Measurements from ENCODE around the gene GAS2L2.

GAS2L2 gene

GRCh38 chr17:35752945-35753764 lies at the start of gene GAS2L2:
Gene GAS2L2, minus strand, starts transcription at chr17:35753239. Its CDS starts 389 bp downstream, at chr17:35752850.
- no peak for DNase-seq

- DNase-seq, result no peak
Observed at GRCh38 chr17:35801583-35802224, 48.7 kb upstream of the GAS2L2 start.

GRCh38 chr17:35799942-35800341 lies 46.9 kb upstream of the GAS2L2 start:
- no peak for DNase-seq

- DNase-seq, result no peak
Observed at GRCh38 chr17:35797918-35798317, 44.9 kb upstream of the GAS2L2 start.

GRCh38 chr17:35797370-35797769 lies 44.3 kb upstream of the GAS2L2 start:
- no peak for DNase-seq

- DNase-seq, result no peak
Observed at GRCh38 chr17:35796942-35797341, 43.9 kb upstream of the GAS2L2 start.

- no peak for DNase-seq
Observed at GRCh38 chr17:35795871-35796265, 42.8 kb upstream of the GAS2L2 start.

GRCh38 chr17:35795007-35795870 lies 42.2 kb upstream of the GAS2L2 start, which contains the start of gene MMP28:
Gene MMP28, minus strand, starts transcription at chr17:35795641. Its CDS starts 264 bp downstream, at chr17:35795377.
- DNase-seq, result no peak

- DNase-seq, result no peak
Observed at GRCh38 chr17:35793257-35793656, 40.2 kb upstream of the GAS2L2 start.

GRCh38 chr17:35791681-35792350 lies 38.8 kb upstream of the GAS2L2 start:
- no peak for DNase-seq

- no peak for DNase-seq
Observed at GRCh38 chr17:35790841-35791240, 37.8 kb upstream of the GAS2L2 start.

- peak; percentile 12 for DNase-seq
Observed at GRCh38 chr17:35788477-35789368, 35.7 kb upstream of the GAS2L2 start.

- DNase-seq, result peak; percentile 8
Observed at GRCh38 chr17:35786941-35787432, 33.9 kb upstream of the GAS2L2 start.

- DNase-seq, result no peak
Observed at GRCh38 chr17:35784895-35785294, 31.9 kb upstream of the GAS2L2 start.

GRCh38 chr17:35780950-35781349 lies 27.9 kb upstream of the GAS2L2 start:
- no peak for DNase-seq

- DNase-seq, result no peak
Observed at GRCh38 chr17:35778641-35779196, 25.7 kb upstream of the GAS2L2 start.

- no peak for DNase-seq
Observed at GRCh38 chr17:35775583-35775982, 22.5 kb upstream of the GAS2L2 start.

GRCh38 chr17:35775039-35775438 lies 22.0 kb upstream of the GAS2L2 start:
- no peak for DNase-seq

GRCh38 chr17:35774499-35774898 lies 21.5 kb upstream of the GAS2L2 start:
- DNase-seq, result no peak

GRCh38 chr17:35773679-35774425 lies 20.8 kb upstream of the GAS2L2 start:
- DNase-seq, result no peak

Data from OCI-M1 (cell line).